Smooth muscle cell (in vitro differentiated cells): ENCODE data around the gene AADAC. TPM values are rescaled to one million over a fixed set of nuclear protein-coding genes. Genes with fewer than 3 reads are reported as not detected.

Source experiments
- DNase-seq: peaks from one replicate; lab custom pipeline; 2025; ENCODE audit not compliant: unreplicated experiment; lab: John Stamatoyannopoulos, UW
- H2AFZ ChIP-seq: fragments of 200-600 bp; sonication (generic); 2 replicates; pipeline ENCODE4 v1.6.0; 2016; ENCODE audit warnings: antibody characterized with exemption, low read depth, mild to moderate bottlenecking
- H3F3A ChIP-seq: fragments of 200-600 bp; sonication (generic); 2 replicates; pipeline ENCODE4 v1.6.0; 2017; ENCODE audit warnings: antibody characterized with exemption, low read depth
- H3K27ac ChIP-seq: fragments of 200-600 bp; sonication (generic); 2 replicates; pipeline ENCODE4 v1.5.1; 2016; ENCODE audit warnings: low read depth, mild to moderate bottlenecking
- H3K27me3 ChIP-seq: fragments of 200-600 bp; sonication (generic); 2 replicates; pipeline ENCODE4 v1.6.1; 2016; ENCODE audit warnings: low read depth, mild to moderate bottlenecking
- H3K36me3 ChIP-seq: fragments of 200-600 bp; sonication (generic); 2 replicates; pipeline ENCODE4 v1.5.1; 2016; ENCODE audit warnings: low read depth
- H3K4me1 ChIP-seq: fragments of 200-600 bp; sonication (generic); 2 replicates; pipeline ENCODE4 v1.5.1; 2016; ENCODE audit warnings: low read depth
- H3K4me2 ChIP-seq: fragments of 200-600 bp; sonication (generic); 2 replicates; pipeline ENCODE4 v1.6.0; 2016; ENCODE audit warnings: mild to moderate bottlenecking
- H3K4me3 ChIP-seq: fragments of 200-600 bp; sonication (generic); 2 replicates; pipeline ENCODE4 v1.5.1; 2016; ENCODE audit warnings: mild to moderate bottlenecking
- H3K79me2 ChIP-seq: fragments of 200-600 bp; sonication (generic); 2 replicates; pipeline ENCODE4 v1.6.0; 2016; ENCODE audit warnings: low read depth, mild to moderate bottlenecking
- H3K9ac ChIP-seq: fragments of 200-600 bp; sonication (generic); 2 replicates; pipeline ENCODE4 v1.6.0; 2016; ENCODE audit warnings: low read depth
- H3K9me3 ChIP-seq: fragments of 200-600 bp; sonication (generic); replicated peaks from 2 replicates; pipeline ENCODE4 v1.5.1; 2016; ENCODE audit warnings: low read depth
- H4K20me1 ChIP-seq: fragments of 200-600 bp; sonication (generic); 2 replicates; pipeline ENCODE4 v1.6.0; 2016; ENCODE audit warnings: low read depth
- WGBS: methylation state at CpG from one replicate; pipeline ENCODE4 v1.1.7; 2016; ENCODE audit warnings: low lambda C conversion rate; 5-methylcytosine and 5-hydroxymethylcytosine counted together
- polyA plus RNA-seq: library from polyadenylated mRNA; unstranded; fragments of >200 nt; fragmentation: Nextera tagmentation; extraction: Ambion mirVana; gene quantifications from 2 replicates; pipeline ENCODE4 v1.2.1, GENCODE V29; 2016
- total RNA-seq: library from RNA; depleted of rRNA; stranded (reverse); fragments of >200 nt; gene quantifications from 2 replicates; pipeline ENCODE4 v1.2.3, GENCODE V29; 2014
- TF ChIP-seq, protein P1 (sequence below): fragments of 200-600 bp; sonication (generic); IDR thresholded peaks from 2 replicates; pipeline ENCODE4 v1.5.1; 2017; ENCODE audit warnings: borderline replicate concordance, mild to moderate bottlenecking, antibody characterized with exemption; ENCODE audit not compliant: insufficient read depth, poor library complexity, severe bottlenecking

The AADAC gene
- total and polyA plus RNA-seq, 2 experiments from 2014 or later: 0.54 to 0.67 TPM

DNA sequence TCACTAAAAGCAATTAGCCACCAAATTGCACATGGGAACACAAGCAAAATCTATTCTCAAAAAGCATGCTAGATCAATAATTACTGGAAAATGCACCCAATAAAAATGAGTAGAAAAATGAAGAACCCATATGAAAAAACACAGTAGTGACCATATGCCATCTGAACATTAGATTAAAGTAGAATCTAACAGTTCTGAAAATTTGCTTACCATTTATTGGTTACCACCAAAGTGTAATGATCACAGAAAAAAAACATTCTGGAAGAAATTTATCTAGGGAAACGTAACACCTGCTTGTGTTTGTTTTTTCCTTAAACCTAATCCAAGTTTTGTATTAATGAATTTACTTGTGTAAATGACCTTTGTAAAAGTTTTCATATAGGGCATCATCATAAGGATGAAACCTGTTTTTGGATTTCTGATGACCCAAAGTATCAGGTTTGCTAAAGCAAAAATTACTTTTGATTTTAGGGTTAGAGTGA is 37.6 kb upstream of the AADAC start:
- Histone ChIP-seq H3K9ac (no peak overlapping the region), H3K27ac (no peak overlapping the region), H3F3A (no peaks in the 10 kb centered on the region), H3K9me3 (no peaks in the 10 kb centered on the region), H4K20me1 (no peaks in the 10 kb centered on the region), H2AFZ (no peak overlapping the region), H3K4me1 (no peaks in the 10 kb centered on the region), H3K4me2 (no peak overlapping the region), H3K4me3 (no peak overlapping the region), H3K36me3 (no peaks in the 10 kb centered on the region), H3K27me3 (no peaks in the 10 kb centered on the region), H3K79me2 (no peaks in the 10 kb centered on the region)
- no peak for DNase-seq
- TF ChIP-seq, protein P1, sequence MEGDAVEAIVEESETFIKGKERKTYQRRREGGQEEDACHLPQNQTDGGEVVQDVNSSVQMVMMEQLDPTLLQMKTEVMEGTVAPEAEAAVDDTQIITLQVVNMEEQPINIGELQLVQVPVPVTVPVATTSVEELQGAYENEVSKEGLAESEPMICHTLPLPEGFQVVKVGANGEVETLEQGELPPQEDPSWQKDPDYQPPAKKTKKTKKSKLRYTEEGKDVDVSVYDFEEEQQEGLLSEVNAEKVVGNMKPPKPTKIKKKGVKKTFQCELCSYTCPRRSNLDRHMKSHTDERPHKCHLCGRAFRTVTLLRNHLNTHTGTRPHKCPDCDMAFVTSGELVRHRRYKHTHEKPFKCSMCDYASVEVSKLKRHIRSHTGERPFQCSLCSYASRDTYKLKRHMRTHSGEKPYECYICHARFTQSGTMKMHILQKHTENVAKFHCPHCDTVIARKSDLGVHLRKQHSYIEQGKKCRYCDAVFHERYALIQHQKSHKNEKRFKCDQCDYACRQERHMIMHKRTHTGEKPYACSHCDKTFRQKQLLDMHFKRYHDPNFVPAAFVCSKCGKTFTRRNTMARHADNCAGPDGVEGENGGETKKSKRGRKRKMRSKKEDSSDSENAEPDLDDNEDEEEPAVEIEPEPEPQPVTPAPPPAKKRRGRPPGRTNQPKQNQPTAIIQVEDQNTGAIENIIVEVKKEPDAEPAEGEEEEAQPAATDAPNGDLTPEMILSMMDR: no peak
- WGBS: 100% methylated on average over 1 of the region's 1 CpG

DNA sequence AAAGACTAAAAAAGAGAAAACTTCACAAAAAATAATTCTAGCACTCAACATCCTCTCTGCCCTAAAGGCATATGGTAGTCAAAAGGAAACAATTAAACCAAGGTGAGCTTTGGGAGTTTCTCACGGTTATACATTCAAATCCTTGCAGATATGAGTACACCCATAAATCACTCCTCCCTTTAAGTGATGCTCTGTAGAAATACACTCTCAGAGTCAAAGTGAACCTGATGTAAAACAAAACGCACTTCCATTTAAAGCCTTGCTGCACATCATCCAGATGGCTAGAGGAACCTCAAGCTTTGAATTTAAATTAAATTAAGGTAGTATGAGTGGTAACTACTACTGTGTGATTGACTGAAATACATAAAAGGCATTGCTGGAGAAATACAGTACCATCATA is 36.0 kb upstream of the AADAC start:
- Histone ChIP-seq H2AFZ (no peak overlapping the region), H3K27me3 (no peaks in the 10 kb centered on the region), H3K79me2 (no peaks in the 10 kb centered on the region), H3K9ac (no peak overlapping the region), H3K9me3 (no peaks in the 10 kb centered on the region), H3K36me3 (no peaks in the 10 kb centered on the region), H3K4me1 (no peaks in the 10 kb centered on the region), H3K4me2 (no peak overlapping the region), H3K27ac (no peak overlapping the region), H3K4me3 (no peak overlapping the region), H3F3A (no peaks in the 10 kb centered on the region), H4K20me1 (no peaks in the 10 kb centered on the region)
- DNase-seq: no peak
- 83% methylated on average over 2 of the region's 2 CpGs for WGBS
- TF ChIP-seq, protein P1: no peak

DNA sequence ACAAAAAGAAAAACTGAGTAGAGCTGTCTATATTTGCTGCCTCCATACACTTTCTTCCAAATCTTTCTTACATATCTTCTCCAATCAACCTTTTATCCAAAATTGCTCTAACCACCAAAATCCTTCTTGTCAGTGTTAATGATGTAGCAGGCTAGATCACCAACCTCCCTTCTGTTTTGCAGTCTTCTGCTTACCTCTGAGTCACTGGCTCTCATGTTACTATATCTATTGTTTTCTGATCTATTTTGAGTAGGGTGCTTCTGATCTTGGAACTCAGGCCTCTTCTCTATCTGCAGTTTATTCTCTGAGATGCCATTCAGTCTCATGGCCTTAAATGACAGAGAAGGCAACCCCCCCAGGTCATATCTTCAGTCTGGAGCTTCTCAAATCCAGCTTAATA is 26.3 kb upstream of the AADAC start:
- H2AFZ ChIP-seq: no peak overlapping the region
- H3K4me3 ChIP-seq: no peak overlapping the region
- no peaks in the 10 kb centered on the region for H3K9me3 ChIP-seq
- no peaks in the 10 kb centered on the region for H3K79me2 ChIP-seq
- H3K9ac ChIP-seq: no peak overlapping the region
- H3K27me3 ChIP-seq: no peaks in the 10 kb centered on the region
- no peak overlapping the region for H3K4me2 ChIP-seq
- H3K27ac ChIP-seq: no peak overlapping the region
- no peak for DNase-seq
- H3K4me1 ChIP-seq: no peaks in the 10 kb centered on the region
- H3F3A ChIP-seq: no peaks in the 10 kb centered on the region
- TF ChIP-seq, protein P1: no peak
- no peaks in the 10 kb centered on the region for H3K36me3 ChIP-seq
- no peaks in the 10 kb centered on the region for H4K20me1 ChIP-seq

DNA sequence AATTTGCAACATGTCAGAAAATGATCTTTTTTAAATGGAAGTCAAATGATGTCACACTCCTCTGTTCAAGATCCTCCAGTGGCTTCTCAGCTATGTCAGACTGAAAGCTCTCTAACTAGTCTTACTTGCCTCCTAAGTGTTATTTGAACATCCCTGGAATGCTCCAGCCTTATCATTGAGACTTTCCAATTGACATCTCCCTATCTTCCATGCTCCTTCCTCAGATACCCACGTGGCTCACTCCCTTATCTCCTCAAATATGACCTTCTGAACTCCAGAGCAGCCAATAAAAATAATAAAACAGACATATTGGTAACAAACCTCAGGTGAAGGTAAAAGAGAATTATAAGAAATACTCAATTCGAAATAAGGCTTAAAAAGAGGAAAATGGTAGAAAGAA is 25.5 kb upstream of the AADAC start:
- Histone ChIP-seq H3K36me3 (no peaks in the 10 kb centered on the region), H4K20me1 (no peaks in the 10 kb centered on the region), H3K79me2 (no peaks in the 10 kb centered on the region), H3K27ac (no peak overlapping the region), H2AFZ (no peak overlapping the region), H3K4me2 (no peak overlapping the region), H3K4me1 (no peaks in the 10 kb centered on the region), H3K27me3 (no peaks in the 10 kb centered on the region), H3K4me3 (no peak overlapping the region), H3K9ac (no peak overlapping the region), H3F3A (no peaks in the 10 kb centered on the region), H3K9me3 (no peaks in the 10 kb centered on the region)
- 49% methylated on average over 2 of the region's 2 CpGs for WGBS
- TF ChIP-seq, protein P1: no peak
- no peak for DNase-seq
